ENCODE measurements around the gene ST8SIA1. TPM values are rescaled to one million over a fixed set of nuclear protein-coding genes. Genes with fewer than 3 reads are reported as not detected.

The ST8SIA1 gene
- total and polyA plus RNA-seq, 5 donors from 2014 or later, result 1.2 to 39.4 (median 3.3) TPM

GRCh38 chr12:22201101-22201500 lies 133.4 kb downstream of the ST8SIA1 start:
- peaks cover 0 to 17% (median 7%) of the 10 kb centered on the region in 7 donors for H3K9me3 Mint-ChIP-seq

GRCh38 chr12:22196236-22196635 lies 138.3 kb downstream of the ST8SIA1 start:
- Histone ChIP-seq H3K27ac (ENCODE audit: insufficient read depth, low read length, poor library complexity, severe bottlenecking) (no peak overlapping the region), H3K36me3 (ENCODE audit: control insufficient read depth, insufficient read depth, low read length) (peaks cover 2% of the 10 kb centered on the region), H3K27me3 (ENCODE audit: control insufficient read depth, insufficient read depth, low read length) (no peaks in the 10 kb centered on the region), H3K4me3 (ENCODE audit: low read depth, low read length) (no peak overlapping the region), H3K4me1 (ENCODE audit: control insufficient read depth, insufficient read depth, low read length, poor library complexity, severe bottlenecking) (no peaks in the 10 kb centered on the region), H3K9me3 (ENCODE audit: control insufficient read depth in 2 of 2, low read length in 2 of 2) (no peaks in the 10 kb centered on the region)
- Mint-ChIP-seq H3K36me3 (peaks cover 5% of the 10 kb centered on the region), H3K27me3 (no peaks in the 10 kb centered on the region), H3K9me3 (no peaks in the 10 kb centered on the region), H3K4me1 (peaks cover 0 to 9% (median 4%) of the 10 kb centered on the region in 4 donors), H3K4me3 (no peak overlapping the region), H3K27ac (peak overlapping the region; percentile 5 to 72 (median 62))
- DNase-seq, result no peak
- no peak for ATAC-seq (ENCODE audit: low read depth in 2 of 2)

More at GRCh38 chr12:22201101-22201500, 133.4 kb downstream of the ST8SIA1 start:
- H3K27ac ChIP-seq (ENCODE audit: insufficient read depth, low read length, poor library complexity, severe bottlenecking), result no peak overlapping the region
- H3K4me1 ChIP-seq (ENCODE audit: control insufficient read depth, insufficient read depth, low read length, poor library complexity, severe bottlenecking), result no peaks in the 10 kb centered on the region
- peaks cover 8 to 10% of the 10 kb centered on the region in 2 experiments for H3K9me3 ChIP-seq (ENCODE audit: control insufficient read depth in 2 of 2, low read length in 2 of 2)
- no peaks in the 10 kb centered on the region for H3K27me3 ChIP-seq (ENCODE audit: control insufficient read depth, insufficient read depth, low read length)
- Mint-ChIP-seq H3K27me3 (no peaks in the 10 kb centered on the region), H3K4me1 (peaks cover 0 to 7% (median 5%) of the 10 kb centered on the region in 4 donors), H3K27ac (peak overlapping the region in 1 of 3 donors; percentile 18), H3K36me3 (peaks cover 20% of the 10 kb centered on the region), H3K4me3 (no peak overlapping the region)
- ATAC-seq (ENCODE audit: low read depth in 2 of 2), result no peak
- H3K4me3 ChIP-seq (ENCODE audit: low read depth, low read length), result no peak overlapping the region
- H3K36me3 ChIP-seq (ENCODE audit: control insufficient read depth, insufficient read depth, low read length), result peaks cover 18% of the 10 kb centered on the region
- no peak for DNase-seq

GRCh38 chr12:22190969-22191368 lies 143.5 kb downstream of the ST8SIA1 start:
- no peaks in the 10 kb centered on the region for H3K36me3 ChIP-seq (ENCODE audit: control insufficient read depth, insufficient read depth, low read length)
- no peak overlapping the region for H3K4me3 ChIP-seq (ENCODE audit: low read depth, low read length)
- H3K27me3 Mint-ChIP-seq, result no peaks in the 10 kb centered on the region
- no peak overlapping the region for H3K27ac ChIP-seq (ENCODE audit: insufficient read depth, low read length, poor library complexity, severe bottlenecking)
- H3K4me1 ChIP-seq (ENCODE audit: control insufficient read depth, insufficient read depth, low read length, poor library complexity, severe bottlenecking), result no peaks in the 10 kb centered on the region
- no peaks in the 10 kb centered on the region for H3K9me3 ChIP-seq (ENCODE audit: control insufficient read depth in 2 of 2, low read length in 2 of 2)
- DNase-seq (no peak), ATAC-seq (ENCODE audit: low read depth in 2 of 2) (no peak)
- peaks cover 0 to 6% (median 2%) of the 10 kb centered on the region in 4 donors for H3K4me1 Mint-ChIP-seq
- no peak overlapping the region for H3K4me3 Mint-ChIP-seq
- H3K27me3 ChIP-seq (ENCODE audit: control insufficient read depth, insufficient read depth, low read length), result no peaks in the 10 kb centered on the region
- no peak overlapping the region for H3K27ac Mint-ChIP-seq
- H3K36me3 Mint-ChIP-seq, result no peaks in the 10 kb centered on the region
- no peaks in the 10 kb centered on the region for H3K9me3 Mint-ChIP-seq

GRCh38 chr12:22188431-22188830 lies 146.1 kb downstream of the ST8SIA1 start:
- Mint-ChIP-seq H3K9me3 (no peaks in the 10 kb centered on the region), H3K4me1 (peaks cover 0 to 4% (median 1%) of the 10 kb centered on the region in 4 donors), H3K27me3 (peaks cover 5% of the 10 kb centered on the region), H3K36me3 (no peaks in the 10 kb centered on the region), H3K4me3 (no peak overlapping the region), H3K27ac (no peak overlapping the region)
- H3K27me3 ChIP-seq (ENCODE audit: control insufficient read depth, insufficient read depth, low read length), result no peaks in the 10 kb centered on the region
- H3K9me3 ChIP-seq (ENCODE audit: control insufficient read depth in 2 of 2, low read length in 2 of 2), result no peaks in the 10 kb centered on the region
- no peak for ATAC-seq (ENCODE audit: low read depth in 2 of 2)
- DNase-seq, result no peak
- no peaks in the 10 kb centered on the region for H3K4me1 ChIP-seq (ENCODE audit: control insufficient read depth, insufficient read depth, low read length, poor library complexity, severe bottlenecking)
- no peaks in the 10 kb centered on the region for H3K36me3 ChIP-seq (ENCODE audit: control insufficient read depth, insufficient read depth, low read length)
- H3K27ac ChIP-seq (ENCODE audit: insufficient read depth, low read length, poor library complexity, severe bottlenecking), result no peak overlapping the region
- no peak overlapping the region for H3K4me3 ChIP-seq (ENCODE audit: low read depth, low read length)

GRCh38 chr12:22180705-22181104 lies 153.8 kb downstream of the ST8SIA1 start:
- Histone ChIP-seq H3K36me3 (ENCODE audit: control insufficient read depth, insufficient read depth, low read length) (no peaks in the 10 kb centered on the region), H3K9me3 (ENCODE audit: control insufficient read depth in 2 of 2, low read length in 2 of 2) (no peaks in the 10 kb centered on the region), H3K4me3 (ENCODE audit: low read depth, low read length) (no peak overlapping the region), H3K4me1 (ENCODE audit: control insufficient read depth, insufficient read depth, low read length, poor library complexity, severe bottlenecking) (no peaks in the 10 kb centered on the region), H3K27me3 (ENCODE audit: control insufficient read depth, insufficient read depth, low read length) (no peaks in the 10 kb centered on the region), H3K27ac (ENCODE audit: insufficient read depth, low read length, poor library complexity, severe bottlenecking) (no peak overlapping the region)
- no peaks in the 10 kb centered on the region for H3K36me3 Mint-ChIP-seq
- no peak for ATAC-seq (ENCODE audit: low read depth in 2 of 2)
- DNase-seq, result no peak
- peaks cover 22% of the 10 kb centered on the region for H3K27me3 Mint-ChIP-seq
- H3K27ac Mint-ChIP-seq, result no peak overlapping the region
- no peaks in the 10 kb centered on the region for H3K4me1 Mint-ChIP-seq
- no peak overlapping the region for H3K4me3 Mint-ChIP-seq
- H3K9me3 Mint-ChIP-seq, result peaks cover 0 to 2% (median 0%) of the 10 kb centered on the region in 7 donors

GRCh38 chr12:22173177-22173576 lies 161.3 kb downstream of the ST8SIA1 start:
- Mint-ChIP-seq H3K27me3 (peaks cover 9% of the 10 kb centered on the region), H3K36me3 (no peaks in the 10 kb centered on the region), H3K9me3 (peaks cover 0 to 2% (median 0%) of the 10 kb centered on the region in 7 donors), H3K27ac (peak overlapping the region in 1 of 3 donors; percentile 78), H3K4me3 (no peak overlapping the region), H3K4me1 (peaks cover 0 to 15% (median 5%) of the 10 kb centered on the region in 4 donors)
- H3K4me3 ChIP-seq (ENCODE audit: low read depth, low read length), result no peak overlapping the region
- H3K9me3 ChIP-seq (ENCODE audit: control insufficient read depth in 2 of 2, low read length in 2 of 2), result no peaks in the 10 kb centered on the region
- H3K4me1 ChIP-seq (ENCODE audit: control insufficient read depth, insufficient read depth, low read length, poor library complexity, severe bottlenecking), result no peaks in the 10 kb centered on the region
- no peak overlapping the region for H3K27ac ChIP-seq (ENCODE audit: insufficient read depth, low read length, poor library complexity, severe bottlenecking)
- ATAC-seq (ENCODE audit: low read depth in 2 of 2) (no peak), DNase-seq (no peak)
- H3K36me3 ChIP-seq (ENCODE audit: control insufficient read depth, insufficient read depth, low read length), result no peaks in the 10 kb centered on the region
- H3K27me3 ChIP-seq (ENCODE audit: control insufficient read depth, insufficient read depth, low read length), result no peaks in the 10 kb centered on the region

GRCh38 chr12:22172501-22172900 lies 162.0 kb downstream of the ST8SIA1 start:
- H3K36me3 ChIP-seq (ENCODE audit: control insufficient read depth, insufficient read depth, low read length), result no peaks in the 10 kb centered on the region
- Mint-ChIP-seq H3K36me3 (no peaks in the 10 kb centered on the region), H3K4me1 (peaks cover 0 to 20% (median 8%) of the 10 kb centered on the region in 4 donors), H3K4me3 (no peak overlapping the region), H3K9me3 (peaks cover 0 to under 1% (median 0%) of the 10 kb centered on the region in 7 donors), H3K27me3 (peaks cover 9% of the 10 kb centered on the region), H3K27ac (peak overlapping the region in 2 of 3 donors; percentile 78)
- DNase-seq (no peak), ATAC-seq (ENCODE audit: low read depth in 2 of 2) (no peak)
- no peaks in the 10 kb centered on the region for H3K4me1 ChIP-seq (ENCODE audit: control insufficient read depth, insufficient read depth, low read length, poor library complexity, severe bottlenecking)
- no peak overlapping the region for H3K27ac ChIP-seq (ENCODE audit: insufficient read depth, low read length, poor library complexity, severe bottlenecking)
- no peaks in the 10 kb centered on the region for H3K9me3 ChIP-seq (ENCODE audit: control insufficient read depth in 2 of 2, low read length in 2 of 2)
- H3K4me3 ChIP-seq (ENCODE audit: low read depth, low read length), result no peak overlapping the region
- no peaks in the 10 kb centered on the region for H3K27me3 ChIP-seq (ENCODE audit: control insufficient read depth, insufficient read depth, low read length)

GRCh38 chr12:22169376-22169775 lies 165.1 kb downstream of the ST8SIA1 start:
- no peaks in the 10 kb centered on the region for H3K27me3 Mint-ChIP-seq
- H3K4me3 Mint-ChIP-seq, result no peak overlapping the region
- H3K27ac Mint-ChIP-seq, result peak overlapping the region; percentile 13 to 80 (median 47)

More at GRCh38 chr12:22169376-22169775, 165.1 kb downstream of the ST8SIA1 start:
- Histone ChIP-seq H3K36me3 (ENCODE audit: control insufficient read depth, insufficient read depth, low read length) (no peaks in the 10 kb centered on the region), H3K9me3 (ENCODE audit: control insufficient read depth in 2 of 2, low read length in 2 of 2) (no peaks in the 10 kb centered on the region), H3K27me3 (ENCODE audit: control insufficient read depth, insufficient read depth, low read length) (no peaks in the 10 kb centered on the region), H3K4me3 (ENCODE audit: low read depth, low read length) (no peak overlapping the region), H3K27ac (ENCODE audit: insufficient read depth, low read length, poor library complexity, severe bottlenecking) (no peak overlapping the region), H3K4me1 (ENCODE audit: control insufficient read depth, insufficient read depth, low read length, poor library complexity, severe bottlenecking) (peaks cover 11% of the 10 kb centered on the region)
- Mint-ChIP-seq H3K4me1 (peaks cover 6 to 34% (median 15%) of the 10 kb centered on the region in 4 donors), H3K9me3 (no peaks in the 10 kb centered on the region), H3K36me3 (no peaks in the 10 kb centered on the region)
- peak in 1 of 3 donors; percentile 20 for DNase-seq
- ATAC-seq (ENCODE audit: low read depth in 2 of 2), result no peak
